ENCODE results near the gene ACAP2.
"Not testable (repeated sequence)": the region's sequence is repeated elsewhere in the genome, so short reads cannot be mapped to it uniquely, and the experiment has no call there.

The ACAP2 gene

GRCh38 chr3:195302431-195302830 lies 140.4 kb downstream of the ACAP2 start:
- H3K4me3 ChIP-seq (ENCODE audit: low read depth in 1 of 2, low read length in 2 of 2): no peak overlapping the region
- no peaks in the 10 kb centered on the region for H3K9me3 ChIP-seq (ENCODE audit: control insufficient read depth in 1 of 2, low read length in 2 of 2)
- peaks cover 0 to 6% of the 10 kb centered on the region in 2 donors for H3K4me1 ChIP-seq (ENCODE audit: control insufficient read depth in 1 of 2, insufficient read depth in 2 of 2, low read length in 2 of 2)

GRCh38 chr3:195297446-195297845 lies 145.4 kb downstream of the ACAP2 start:
- peaks cover 7 to 32% of the 10 kb centered on the region in 2 donors for H3K36me3 ChIP-seq (ENCODE audit: control insufficient read depth in 1 of 2, insufficient read depth in 2 of 2, low read length in 2 of 2)
- no peaks in the 10 kb centered on the region for H3K9me3 ChIP-seq (ENCODE audit: control insufficient read depth in 1 of 2, low read length in 2 of 2)
- no peak overlapping the region for H3K4me3 ChIP-seq (ENCODE audit: low read depth in 1 of 2, low read length in 2 of 2)
- H3K27ac ChIP-seq (ENCODE audit: low read depth, low read length): no peak overlapping the region
- H3K27me3 ChIP-seq (ENCODE audit: control insufficient read depth in 1 of 2, insufficient read depth in 2 of 2, low read length in 2 of 2): no peaks in the 10 kb centered on the region
- H3K4me1 ChIP-seq (ENCODE audit: control insufficient read depth in 1 of 2, insufficient read depth in 2 of 2, low read length in 2 of 2): peaks cover 0 to 7% of the 10 kb centered on the region in 2 donors
- no peak overlapping the region for H3K9ac ChIP-seq (ENCODE audit: low read depth in 1 of 2, low read length in 2 of 2)

More at GRCh38 chr3:195302431-195302830, 140.4 kb downstream of the ACAP2 start:
- Histone ChIP-seq H3K9ac (ENCODE audit: low read depth in 1 of 2, low read length in 2 of 2) (no peak overlapping the region), H3K27ac (ENCODE audit: low read depth, low read length) (no peak overlapping the region), H3K36me3 (ENCODE audit: control insufficient read depth in 1 of 2, insufficient read depth in 2 of 2, low read length in 2 of 2) (peaks cover 13 to 31% of the 10 kb centered on the region in 2 donors), H3K27me3 (ENCODE audit: control insufficient read depth in 1 of 2, insufficient read depth in 2 of 2, low read length in 2 of 2) (no peaks in the 10 kb centered on the region)

- no peak overlapping the region for H3K9ac ChIP-seq (ENCODE audit: low read depth in 1 of 2, low read length in 2 of 2)
- no peaks in the 10 kb centered on the region for H3K27me3 ChIP-seq (ENCODE audit: control insufficient read depth in 1 of 2, insufficient read depth in 2 of 2, low read length in 2 of 2)
- H3K4me3 ChIP-seq (ENCODE audit: low read depth in 1 of 2, low read length in 2 of 2): no peak overlapping the region
- peaks cover 0 to 7% of the 10 kb centered on the region in 2 donors for H3K4me1 ChIP-seq (ENCODE audit: control insufficient read depth in 1 of 2, insufficient read depth in 2 of 2, low read length in 2 of 2)
- no peak overlapping the region for H3K27ac ChIP-seq (ENCODE audit: low read depth, low read length)
- H3K9me3 ChIP-seq (ENCODE audit: control insufficient read depth in 1 of 2, low read length in 2 of 2): no peaks in the 10 kb centered on the region
- peaks cover 3 to 33% of the 10 kb centered on the region in 2 donors for H3K36me3 ChIP-seq (ENCODE audit: control insufficient read depth in 1 of 2, insufficient read depth in 2 of 2, low read length in 2 of 2)
Observed at GRCh38 chr3:195296662-195297061, 146.2 kb downstream of the ACAP2 start.

- Histone ChIP-seq H3K27ac (ENCODE audit: low read depth, low read length) (no peak overlapping the region), H3K4me3 (ENCODE audit: low read depth in 1 of 2, low read length in 2 of 2) (no peak overlapping the region), H3K9me3 (ENCODE audit: control insufficient read depth in 1 of 2, low read length in 2 of 2) (no peaks in the 10 kb centered on the region), H3K9ac (ENCODE audit: low read depth in 1 of 2, low read length in 2 of 2) (no peak overlapping the region), H3K36me3 (ENCODE audit: control insufficient read depth in 1 of 2, insufficient read depth in 2 of 2, low read length in 2 of 2) (peaks cover 0 to 42% of the 10 kb centered on the region in 2 donors), H3K27me3 (ENCODE audit: control insufficient read depth in 1 of 2, insufficient read depth in 2 of 2, low read length in 2 of 2) (no peaks in the 10 kb centered on the region), H3K4me1 (ENCODE audit: control insufficient read depth in 1 of 2, insufficient read depth in 2 of 2, low read length in 2 of 2) (peaks cover 0 to 5% of the 10 kb centered on the region in 2 donors)
Observed at GRCh38 chr3:195291121-195291520, 151.7 kb downstream of the ACAP2 start.

GRCh38 chr3:195290643-195291042 lies 152.2 kb downstream of the ACAP2 start:
- peaks cover 0 to 42% of the 10 kb centered on the region in 2 donors for H3K36me3 ChIP-seq (ENCODE audit: control insufficient read depth in 1 of 2, insufficient read depth in 2 of 2, low read length in 2 of 2)
- H3K9me3 ChIP-seq (ENCODE audit: control insufficient read depth in 1 of 2, low read length in 2 of 2); H3K9ac ChIP-seq (ENCODE audit: low read depth in 1 of 2, low read length in 2 of 2); H3K4me3 ChIP-seq (ENCODE audit: low read depth in 1 of 2, low read length in 2 of 2); H3K4me1 ChIP-seq (ENCODE audit: control insufficient read depth in 1 of 2, insufficient read depth in 2 of 2, low read length in 2 of 2); H3K27ac ChIP-seq (ENCODE audit: low read depth, low read length); H3K27me3 ChIP-seq (ENCODE audit: control insufficient read depth in 1 of 2, insufficient read depth in 2 of 2, low read length in 2 of 2): not testable (repeated sequence)

- no peak overlapping the region for H3K9ac ChIP-seq (ENCODE audit: low read depth in 1 of 2, low read length in 2 of 2)
- H3K36me3 ChIP-seq (ENCODE audit: control insufficient read depth in 1 of 2, insufficient read depth in 2 of 2, low read length in 2 of 2): peaks cover 0 to 23% of the 10 kb centered on the region in 2 donors
- H3K4me3 ChIP-seq (ENCODE audit: low read depth in 1 of 2, low read length in 2 of 2): no peak overlapping the region
- no peaks in the 10 kb centered on the region for H3K9me3 ChIP-seq (ENCODE audit: control insufficient read depth in 1 of 2, low read length in 2 of 2)
- H3K27ac ChIP-seq (ENCODE audit: low read depth, low read length): no peak overlapping the region
- no peaks in the 10 kb centered on the region for H3K27me3 ChIP-seq (ENCODE audit: control insufficient read depth in 1 of 2, insufficient read depth in 2 of 2, low read length in 2 of 2)
- H3K4me1 ChIP-seq (ENCODE audit: control insufficient read depth in 1 of 2, insufficient read depth in 2 of 2, low read length in 2 of 2): peaks cover 18 to 20% of the 10 kb centered on the region in 2 donors
Observed at GRCh38 chr3:195286115-195286872, 156.5 kb downstream of the ACAP2 start.

GRCh38 chr3:195285372-195285771 lies 157.4 kb downstream of the ACAP2 start:
- no peak overlapping the region for H3K27ac ChIP-seq (ENCODE audit: low read depth, low read length)
- H3K4me1 ChIP-seq (ENCODE audit: control insufficient read depth in 1 of 2, insufficient read depth in 2 of 2, low read length in 2 of 2): peaks cover 18 to 20% of the 10 kb centered on the region in 2 donors
- H3K36me3 ChIP-seq (ENCODE audit: control insufficient read depth in 1 of 2, insufficient read depth in 2 of 2, low read length in 2 of 2): peaks cover 0 to 17% of the 10 kb centered on the region in 2 donors
- no peak overlapping the region for H3K9ac ChIP-seq (ENCODE audit: low read depth in 1 of 2, low read length in 2 of 2)
- H3K27me3 ChIP-seq (ENCODE audit: control insufficient read depth in 1 of 2, insufficient read depth in 2 of 2, low read length in 2 of 2): no peaks in the 10 kb centered on the region
- H3K9me3 ChIP-seq (ENCODE audit: control insufficient read depth in 1 of 2, low read length in 2 of 2): no peaks in the 10 kb centered on the region
- no peak overlapping the region for H3K4me3 ChIP-seq (ENCODE audit: low read depth in 1 of 2, low read length in 2 of 2)

- Histone ChIP-seq H3K36me3 (ENCODE audit: control insufficient read depth in 1 of 2, insufficient read depth in 2 of 2, low read length in 2 of 2) (peaks cover 0 to 12% of the 10 kb centered on the region in 2 donors), H3K4me3 (ENCODE audit: low read depth in 1 of 2, low read length in 2 of 2) (no peak overlapping the region), H3K27ac (ENCODE audit: low read depth, low read length) (no peak overlapping the region), H3K27me3 (ENCODE audit: control insufficient read depth in 1 of 2, insufficient read depth in 2 of 2, low read length in 2 of 2) (no peaks in the 10 kb centered on the region), H3K9me3 (ENCODE audit: control insufficient read depth in 1 of 2, low read length in 2 of 2) (no peaks in the 10 kb centered on the region), H3K4me1 (ENCODE audit: control insufficient read depth in 1 of 2, insufficient read depth in 2 of 2, low read length in 2 of 2) (peaks cover 18 to 20% of the 10 kb centered on the region in 2 donors), H3K9ac (ENCODE audit: low read depth in 1 of 2, low read length in 2 of 2) (no peak overlapping the region)
Observed at GRCh38 chr3:195284842-195285241, 158.0 kb downstream of the ACAP2 start.

- Histone ChIP-seq H3K27me3 (ENCODE audit: control insufficient read depth in 1 of 2, insufficient read depth in 2 of 2, low read length in 2 of 2) (no peaks in the 10 kb centered on the region), H3K4me1 (ENCODE audit: control insufficient read depth in 1 of 2, insufficient read depth in 2 of 2, low read length in 2 of 2) (peaks cover 18 to 20% of the 10 kb centered on the region in 2 donors), H3K9me3 (ENCODE audit: control insufficient read depth in 1 of 2, low read length in 2 of 2) (no peaks in the 10 kb centered on the region), H3K4me3 (ENCODE audit: low read depth in 1 of 2, low read length in 2 of 2) (peak overlapping the region in 1 of 2 donors; percentile 12), H3K27ac (ENCODE audit: low read depth, low read length) (no peak overlapping the region), H3K9ac (ENCODE audit: low read depth in 1 of 2, low read length in 2 of 2) (no peak overlapping the region), H3K36me3 (ENCODE audit: control insufficient read depth in 1 of 2, insufficient read depth in 2 of 2, low read length in 2 of 2) (peaks cover 4 to 8% of the 10 kb centered on the region in 2 donors)
Observed at GRCh38 chr3:195282961-195283360, 159.9 kb downstream of the ACAP2 start.

- peaks cover 4 to 8% of the 10 kb centered on the region in 2 donors for H3K36me3 ChIP-seq (ENCODE audit: control insufficient read depth in 1 of 2, insufficient read depth in 2 of 2, low read length in 2 of 2)
- no peak overlapping the region for H3K4me3 ChIP-seq (ENCODE audit: low read depth in 1 of 2, low read length in 2 of 2)
- no peaks in the 10 kb centered on the region for H3K9me3 ChIP-seq (ENCODE audit: control insufficient read depth in 1 of 2, low read length in 2 of 2)
- H3K9ac ChIP-seq (ENCODE audit: low read depth in 1 of 2, low read length in 2 of 2): no peak overlapping the region
- no peaks in the 10 kb centered on the region for H3K27me3 ChIP-seq (ENCODE audit: control insufficient read depth in 1 of 2, insufficient read depth in 2 of 2, low read length in 2 of 2)
- no peak overlapping the region for H3K27ac ChIP-seq (ENCODE audit: low read depth, low read length)
- peaks cover 14 to 16% of the 10 kb centered on the region in 2 donors for H3K4me1 ChIP-seq (ENCODE audit: control insufficient read depth in 1 of 2, insufficient read depth in 2 of 2, low read length in 2 of 2)
Observed at GRCh38 chr3:195274259-195274966, 168.4 kb downstream of the ACAP2 start.

Data from duodenal mucosa (tissue), 2 donors.